ENCODE results near the gene TUBGCP2.

Gene TUBGCP2

GRCh38 chr10:133335246-133336117 lies 26.8 kb upstream of the TUBGCP2 start:
- Histone ChIP-seq H3K79me2 (ENCODE audit: control insufficient read depth, low read length) (no peaks in the 10 kb centered on the region), H4K20me1 (ENCODE audit: control insufficient read depth, insufficient read depth, low read depth, low read length) (no peaks in the 10 kb centered on the region), H3K27ac (ENCODE audit: low read depth, low read length) (no peak overlapping the region), H3K9me3 (ENCODE audit: control insufficient read depth, insufficient read depth, low read length) (peaks cover 30% of the 10 kb centered on the region; the same call in 1 of the 2 replicates), H3K4me2 (ENCODE audit: low read length) (no peak overlapping the region), H3K4me3 (ENCODE audit: low read length) (no peak overlapping the region), H3K27me3 (ENCODE audit: control insufficient read depth, low read length) (peaks cover 11% of the 10 kb centered on the region), H3K9me2 (replicated peaks; ENCODE audit: control insufficient read depth, low read length) (no peaks in the 10 kb centered on the region), H3F3A (ENCODE audit: control insufficient read depth, insufficient read depth) (no peaks in the 10 kb centered on the region), H3K36me3 (ENCODE audit: control insufficient read depth, low read length) (no peaks in the 10 kb centered on the region), H3K4me1 (ENCODE audit: control insufficient read depth, low read length) (no peaks in the 10 kb centered on the region)
- TF ChIP-seq EZH2phosphoT487 (IDR thresholded peaks at IDR 0.05; ENCODE audit: borderline replicate concordance, low read length) (no peak), CTCF (IDR thresholded peaks at IDR 0.05; ENCODE audit: low read depth, low read length, poor library complexity, severe bottlenecking) (no peak)

- Histone ChIP-seq H3K36me3 (ENCODE audit: control insufficient read depth, low read length) (no peaks in the 10 kb centered on the region), H3K4me2 (ENCODE audit: low read length) (no peak overlapping the region), H3F3A (ENCODE audit: control insufficient read depth, insufficient read depth) (no peaks in the 10 kb centered on the region), H3K79me2 (ENCODE audit: control insufficient read depth, low read length) (no peaks in the 10 kb centered on the region), H3K27ac (ENCODE audit: low read depth, low read length) (no peak overlapping the region), H3K9me2 (replicated peaks; ENCODE audit: control insufficient read depth, low read length) (no peaks in the 10 kb centered on the region), H3K9me3 (ENCODE audit: control insufficient read depth, insufficient read depth, low read length) (peaks cover 29% of the 10 kb centered on the region; the same call in 1 of the 2 replicates), H3K4me3 (ENCODE audit: low read length) (no peak overlapping the region), H3K27me3 (ENCODE audit: control insufficient read depth, low read length) (peaks cover 11% of the 10 kb centered on the region), H4K20me1 (ENCODE audit: control insufficient read depth, insufficient read depth, low read depth, low read length) (no peaks in the 10 kb centered on the region), H3K4me1 (ENCODE audit: control insufficient read depth, low read length) (peaks cover 4% of the 10 kb centered on the region)
- TF ChIP-seq CTCF (IDR thresholded peaks at IDR 0.05; ENCODE audit: low read depth, low read length, poor library complexity, severe bottlenecking), result no peak
- TF ChIP-seq EZH2phosphoT487 (IDR thresholded peaks at IDR 0.05; ENCODE audit: borderline replicate concordance, low read length), result no peak
Observed at GRCh38 chr10:133334503-133335245, 26.0 kb upstream of the TUBGCP2 start.

- H4K20me1 ChIP-seq (ENCODE audit: control insufficient read depth, insufficient read depth, low read depth, low read length), result no peaks in the 10 kb centered on the region
- peaks cover 17% of the 10 kb centered on the region for H3K27me3 ChIP-seq (ENCODE audit: control insufficient read depth, low read length)
- H3K27ac ChIP-seq (ENCODE audit: low read depth, low read length), result no peak overlapping the region
- no peak overlapping the region for H3K4me2 ChIP-seq (ENCODE audit: low read length)
- H3F3A ChIP-seq (ENCODE audit: control insufficient read depth, insufficient read depth), result no peaks in the 10 kb centered on the region; the same call in 1 of the 2 replicates
- H3K36me3 ChIP-seq (ENCODE audit: control insufficient read depth, low read length), result no peaks in the 10 kb centered on the region
- peaks cover 15% of the 10 kb centered on the region; the same call in 1 of the 2 replicates for H3K9me3 ChIP-seq (ENCODE audit: control insufficient read depth, insufficient read depth, low read length)
- H3K4me3 ChIP-seq (ENCODE audit: low read length), result no peak overlapping the region
- peaks cover 7% of the 10 kb centered on the region for H3K4me1 ChIP-seq (ENCODE audit: control insufficient read depth, low read length)
- no peak for TF ChIP-seq EZH2phosphoT487 (IDR thresholded peaks at IDR 0.05; ENCODE audit: borderline replicate concordance, low read length)
- TF ChIP-seq CTCF (IDR thresholded peaks at IDR 0.05; ENCODE audit: low read depth, low read length, poor library complexity, severe bottlenecking), result no peak
- no peaks in the 10 kb centered on the region for H3K79me2 ChIP-seq (ENCODE audit: control insufficient read depth, low read length)
- no peaks in the 10 kb centered on the region for H3K9me2 ChIP-seq (replicated peaks; ENCODE audit: control insufficient read depth, low read length)
Observed at GRCh38 chr10:133332936-133333699, 24.4 kb upstream of the TUBGCP2 start.
